ENCODE data around the gene FURIN.
"Not testable (repeated sequence)": the region's sequence is repeated elsewhere in the genome, so short reads cannot be mapped to it uniquely, and the experiment has no call there.

The FURIN gene

DNA sequence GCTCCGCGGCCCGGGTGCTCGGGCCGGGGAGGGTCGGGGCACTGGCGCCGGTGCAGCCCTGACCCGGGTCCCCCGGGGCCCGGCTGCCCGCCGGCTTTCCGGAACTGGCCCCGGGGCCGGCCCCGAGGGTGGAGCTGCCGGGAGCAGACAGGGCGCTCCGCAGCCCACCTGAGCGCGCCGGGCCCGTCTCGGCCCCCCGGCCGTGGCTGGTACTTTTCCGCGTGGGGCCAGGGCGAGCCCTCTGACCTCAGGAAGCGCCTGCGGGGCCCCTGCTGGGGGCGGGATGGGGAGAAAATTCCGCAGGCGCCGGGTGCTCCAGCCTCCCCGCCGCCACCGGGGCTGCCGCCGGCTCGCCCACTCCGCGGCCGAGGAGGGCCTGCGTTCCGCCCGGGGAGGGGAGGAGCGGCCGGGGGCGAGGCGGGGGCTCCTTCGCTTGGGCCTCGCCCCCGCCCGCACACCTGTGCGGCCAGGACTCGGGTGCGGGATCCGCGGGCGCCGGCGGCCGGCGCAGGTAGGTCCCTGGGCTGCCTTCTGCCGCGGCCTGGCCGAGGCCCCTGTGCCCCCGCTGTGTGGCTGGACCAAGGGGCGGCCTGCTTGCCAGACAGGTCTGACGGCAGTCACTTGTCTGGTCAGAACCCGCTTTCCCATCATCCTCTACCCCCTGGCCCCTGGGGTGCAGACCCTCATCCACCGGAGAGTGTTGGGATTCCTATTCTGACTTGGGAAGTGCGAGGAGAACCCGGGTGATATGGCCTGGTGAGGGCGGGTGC, 3.5 kb downstream of the FURIN start:
- no peak for TF ChIP-seq CTCF (IDR thresholded peaks at IDR 0.05; ENCODE audit: poor library complexity, severe bottlenecking)
- peak overlapping the region; percentile 84 for H3K27ac ChIP-seq (ENCODE audit: poor library complexity, severe bottlenecking)
- ATAC-seq (ENCODE audit: low read depth) (peak; percentile 18; the same call in 2 of the 3 replicates), DNase-seq (ENCODE audit: low spot score) (peak; percentile 70)
- H3K36me3 ChIP-seq (ENCODE audit: low read depth): peaks cover 18% of the 10 kb centered on the region
- H3K27me3 ChIP-seq (ENCODE audit: insufficient read depth, poor library complexity, severe bottlenecking): no peaks in the 10 kb centered on the region
- H3K4me1 ChIP-seq (ENCODE audit: insufficient read depth, poor library complexity, severe bottlenecking): peaks cover 44% of the 10 kb centered on the region
- H3K9me3 ChIP-seq (ENCODE audit: severe bottlenecking): no peaks in the 10 kb centered on the region
- peak overlapping the region; percentile 98 for H3K4me3 ChIP-seq (ENCODE audit: severe bottlenecking)

GRCh38 chr15:90872486-90873184, 4.2 kb downstream of the FURIN start:
- Histone ChIP-seq H3K4me3 (ENCODE audit: severe bottlenecking) (peak overlapping the region; percentile 98), H3K9me3 (ENCODE audit: severe bottlenecking) (no peaks in the 10 kb centered on the region), H3K36me3 (ENCODE audit: low read depth) (peaks cover 25% of the 10 kb centered on the region), H3K4me1 (ENCODE audit: insufficient read depth, poor library complexity, severe bottlenecking) (peaks cover 44% of the 10 kb centered on the region), H3K27me3 (ENCODE audit: insufficient read depth, poor library complexity, severe bottlenecking) (no peaks in the 10 kb centered on the region), H3K27ac (ENCODE audit: poor library complexity, severe bottlenecking) (peak overlapping the region; percentile 84)
- DNase-seq (ENCODE audit: low spot score) (peak; percentile 78), ATAC-seq (ENCODE audit: low read depth) (peak; percentile 56)
- TF ChIP-seq CTCF (IDR thresholded peaks at IDR 0.05; ENCODE audit: poor library complexity, severe bottlenecking): no peak

- ATAC-seq (ENCODE audit: low read depth) (no peak), DNase-seq (ENCODE audit: low spot score) (no peak)
- Histone ChIP-seq H3K9me3 (ENCODE audit: severe bottlenecking) (no peaks in the 10 kb centered on the region), H3K36me3 (ENCODE audit: low read depth) (peaks cover 34% of the 10 kb centered on the region), H3K4me1 (ENCODE audit: insufficient read depth, poor library complexity, severe bottlenecking) (peaks cover 42% of the 10 kb centered on the region), H3K27ac (ENCODE audit: poor library complexity, severe bottlenecking) (peak overlapping the region; percentile 84), H3K4me3 (ENCODE audit: severe bottlenecking) (no peak overlapping the region), H3K27me3 (ENCODE audit: insufficient read depth, poor library complexity, severe bottlenecking) (no peaks in the 10 kb centered on the region)
- TF ChIP-seq CTCF (IDR thresholded peaks at IDR 0.05; ENCODE audit: poor library complexity, severe bottlenecking): no peak
These were observed 5.2 kb downstream of the FURIN start for GRCh38 chr15:90873488-90873997.

- Histone ChIP-seq H3K27ac (ENCODE audit: poor library complexity, severe bottlenecking) (peak overlapping the region; percentile 84), H3K4me3 (ENCODE audit: severe bottlenecking) (no peak overlapping the region), H3K9me3 (ENCODE audit: severe bottlenecking) (no peaks in the 10 kb centered on the region), H3K4me1 (ENCODE audit: insufficient read depth, poor library complexity, severe bottlenecking) (peaks cover 37% of the 10 kb centered on the region), H3K27me3 (ENCODE audit: insufficient read depth, poor library complexity, severe bottlenecking) (no peaks in the 10 kb centered on the region), H3K36me3 (ENCODE audit: low read depth) (peaks cover 40% of the 10 kb centered on the region)
- DNase-seq (ENCODE audit: low spot score): peak; percentile 77
- ATAC-seq (ENCODE audit: low read depth): no peak
- TF ChIP-seq CTCF (IDR thresholded peaks at IDR 0.05; ENCODE audit: poor library complexity, severe bottlenecking): no peak
These were observed 5.7 kb downstream of the FURIN start for GRCh38 chr15:90873998-90874605.

GRCh38 chr15:90874986-90875385, 6.6 kb downstream of the FURIN start:
- not testable (repeated sequence) for DNase-seq (ENCODE audit: low spot score); H3K27ac ChIP-seq (ENCODE audit: poor library complexity, severe bottlenecking); H3K9me3 ChIP-seq (ENCODE audit: severe bottlenecking); H3K27me3 ChIP-seq (ENCODE audit: insufficient read depth, poor library complexity, severe bottlenecking); ATAC-seq (ENCODE audit: low read depth); H3K4me3 ChIP-seq (ENCODE audit: severe bottlenecking)
- peaks cover 46% of the 10 kb centered on the region for H3K36me3 ChIP-seq (ENCODE audit: low read depth)
- peaks cover 28% of the 10 kb centered on the region for H3K4me1 ChIP-seq (ENCODE audit: insufficient read depth, poor library complexity, severe bottlenecking)

All from RWPE2 (cell line).